ENCODE results near the gene ISYNA1. TPM values are rescaled to one million over a fixed set of nuclear protein-coding genes. Genes with fewer than 3 reads are reported as not detected.

Gene ISYNA1
- total and polyA plus RNA-seq, 2 donors (not counting 1 experiment from before 2014, with no cell fraction given) = 22.6 to 28.3 TPM

GRCh38 chr19:18418483-18419194 lies 19.3 kb downstream of the ISYNA1 start:
- intact Hi-C loops (cut with micrococcal nuclease) = loop anchor here (1.0 kb wide), 1 partner anchor 11 kb away; no protein-coding TSS in a partner anchor
- TF ChIP-seq CTCF (IDR thresholded peaks at IDR 0.05) (no peak), EZH2 (IDR thresholded peaks at IDR 0.05; ENCODE audit: borderline replicate concordance, insufficient read depth, low read depth, low read length, poor library complexity, severe bottlenecking) (no peak)
- ATAC-seq (ENCODE audit: low read depth) = no peak
- peak overlapping the region; percentile 51 for H2AFZ ChIP-seq (ENCODE audit: insufficient read depth, low read depth, low read length, poor library complexity, severe bottlenecking)
- H3K4me1 Mint-ChIP-seq = peaks cover 69% of the 10 kb centered on the region
- no peaks in the 10 kb centered on the region for H3K36me3 ChIP-seq (replicated peaks in 1 of 2; ENCODE audit: control extremely low read depth in 1 of 2, control insufficient read depth in 1 of 2, extremely low read depth in 1 of 2, insufficient read depth in 2 of 2, low read length in 1 of 2)
- H3K9me3 Mint-ChIP-seq (ENCODE audit: insufficient read depth) = no peaks in the 10 kb centered on the region
- H3K9me3 ChIP-seq (ENCODE audit: control extremely low read depth in 1 of 3, control insufficient read depth in 2 of 3, insufficient read depth in 1 of 3, low read length in 2 of 3) = peaks cover 0 to 28% (median 0%) of the 10 kb centered on the region in 3 donors
- peak overlapping the region; percentile 85 for H3K4me3 Mint-ChIP-seq
- H3K27me3 ChIP-seq (replicated peaks in 1 of 4; ENCODE audit: control extremely low read depth in 1 of 4, control insufficient read depth in 3 of 4, insufficient read depth in 4 of 4, low read length in 3 of 4) = peaks cover 0 to 52% (median 32%) of the 10 kb centered on the region in 4 experiments
- peaks cover 70 to 77% of the 10 kb centered on the region in 2 donors for H3K4me1 ChIP-seq (ENCODE audit: control insufficient read depth in 2 of 2, insufficient read depth in 2 of 2, low read length in 2 of 2)
- peaks cover 35% of the 10 kb centered on the region for H3K27me3 Mint-ChIP-seq
- peaks cover 24% of the 10 kb centered on the region for H3K79me2 ChIP-seq (ENCODE audit: control insufficient read depth, insufficient read depth, low read length)
- peak overlapping the region; percentile 71 for H3K27ac Mint-ChIP-seq
- peak overlapping the region; percentile 97 for H3K4me2 ChIP-seq (replicated peaks; ENCODE audit: low read depth, low read length, poor library complexity, severe bottlenecking)
- peak overlapping the region in 4 of 5 experiments; percentile 21 to 67 (median 52) for H3K4me3 ChIP-seq (ENCODE audit: control extremely low read depth in 1 of 5, extremely low read depth in 1 of 5, insufficient read depth in 1 of 5, low read depth in 2 of 5, low read length in 4 of 5)
- H4K20me1 ChIP-seq (ENCODE audit: control insufficient read depth, insufficient read depth, low read length, poor library complexity, severe bottlenecking) = peaks cover 49% of the 10 kb centered on the region
- DNase-seq = peak; percentile 56
- 27% methylated on average over 36 of the region's 39 CpGs for WGBS (ENCODE audit: insufficient coverage)
- POLR2A ChIA-PET = interaction anchor here (0.5 to 2.8 kb wide), 9 partner anchors 10 to 1326 kb away, joined by 3 to 15 read pairs (median 4); partner anchors contain the start of genes LRRC25 and MPV17L2
- no peak overlapping the region for H3K27ac ChIP-seq (ENCODE audit: low read length in 2 of 2)
- H3K9ac ChIP-seq (ENCODE audit: low read length) = peak overlapping the region; percentile 63
- CTCF ChIA-PET = interaction anchor here (0.6 to 3.5 kb wide), 15 partner anchors 9 to 355 kb away, joined by 3 to 17 read pairs (median 5); partner anchors contain the start of gene LSM4
